A549 (cell line): ENCODE measurements around the gene CCDC12.

ENCODE experiments used
- BHLHE40 ChIP-seq: IDR thresholded peaks from 2 replicates; pipeline ENCODE4 v1.6.1; 2012; ENCODE audit warnings: low read depth, low read length, inconsistent platforms
- CBX2 ChIP-seq: fragments of 200-600 bp; sonication (generic); IDR thresholded peaks from 2 replicates; pipeline ENCODE4 v1.6.1; 2016; ENCODE audit warnings: low read depth, mild to moderate bottlenecking, borderline replicate concordance
- CHD2 ChIP-seq: fragments of 150-350 bp; IDR thresholded peaks from 2 replicates; pipeline ENCODE4 v1.6.1; 2014; ENCODE audit warnings: low read length; ENCODE audit not compliant: partially characterized antibody
- MAZ ChIP-seq: fragments of 150-350 bp; IDR thresholded peaks from 2 replicates; pipeline ENCODE4 v1.6.1; 2014; ENCODE audit warnings: antibody characterized with exemption, low read depth, low read length, borderline replicate concordance
- NPAS2 ChIP-seq: fragments of 250-450 bp; sonication (Bioruptor Pico); IDR thresholded peaks from 2 replicates; pipeline ENCODE4 v1.8.0; 2022; ENCODE audit warnings: mild to moderate bottlenecking, moderate library complexity, borderline replicate concordance
- POLR2A ChIP-seq: IDR thresholded peaks from 2 replicates; pipeline ENCODE4 v1.6.1; 2012; ENCODE audit warnings: mild to moderate bottlenecking, low read length
- RAD21 ChIP-seq, 2 experiments: fragments of >200 bp in 1 of 2; sonication (Bioruptor Twin) in 1 of 2; formaldehyde crosslinking in 1 of 2; IDR thresholded peaks in 1 of 2; conservative IDR thresholded peaks in 1 of 2; 2 replicates in 1 of 2; 3 replicates in 1 of 2; pipeline ENCODE4 v1.6.1; 2012 to 2018; ENCODE audit warnings: inconsistent platforms in 1 of 2
- SREBF2 ChIP-seq: fragments of 450-650 bp; IDR thresholded peaks from 2 replicates; pipeline ENCODE4 v1.6.1; 2014; ENCODE audit warnings: mild to moderate bottlenecking, moderate library complexity
- TF ChIP-seq, protein P1 (sequence below): fragments of >200 bp; sonication (Bioruptor Twin); formaldehyde crosslinking; IDR thresholded peaks from 3 replicates; pipeline ENCODE4 v1.5.1; 2016
- TF ChIP-seq, protein P2 (sequence below): fragments of 150-350 bp; IDR thresholded peaks from 2 replicates; pipeline ENCODE4 v1.6.1; 2014; ENCODE audit warnings: low read depth, mild to moderate bottlenecking, low read length
- TF ChIP-seq, protein P3 (sequence below): fragments of 250-450 bp; sonication (Bioruptor Pico); IDR thresholded peaks from 2 replicates; pipeline ENCODE4 v1.5.0; 2021; ENCODE audit warnings: mild to moderate bottlenecking, moderate library complexity, borderline replicate concordance

DNA sequence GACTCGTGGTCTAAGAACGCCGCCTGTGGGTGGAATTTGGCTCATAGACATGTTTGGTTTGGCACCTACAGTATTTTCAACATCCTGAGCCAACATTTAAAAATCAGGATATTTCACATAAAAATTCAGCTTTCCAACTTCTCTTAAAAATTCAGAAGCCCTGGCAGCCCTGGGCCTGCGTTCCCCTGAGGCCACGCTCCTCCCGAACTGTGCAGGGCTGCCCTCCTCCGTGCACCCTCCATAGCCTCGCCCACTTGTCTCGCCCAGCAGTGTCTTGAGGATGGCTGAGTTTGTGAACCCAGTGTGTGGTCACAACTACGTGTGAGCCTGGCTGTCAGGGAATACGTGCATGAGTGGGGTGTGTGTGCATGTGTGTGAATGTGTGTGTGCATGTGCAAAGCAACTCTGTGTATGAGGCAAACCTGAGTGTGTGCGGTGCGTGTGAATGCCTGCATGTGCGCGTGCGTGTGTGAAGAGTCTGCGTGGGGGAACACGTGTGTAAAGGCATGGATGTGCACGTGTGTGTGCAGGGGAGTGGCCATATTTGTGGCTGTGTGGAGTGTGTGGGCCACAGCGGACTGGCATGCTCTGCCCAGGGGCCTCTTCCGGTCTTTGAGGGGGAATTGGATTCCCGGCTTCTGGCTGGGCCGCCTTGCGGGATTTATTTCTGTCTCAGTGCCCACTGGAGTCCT lies 68.1 kb downstream of the CCDC12 start:
- TF ChIP-seq POLR2A, result no peak
- no peak for TF ChIP-seq CHD2
- TF ChIP-seq MAZ, result no peak
- TF ChIP-seq, protein P1, sequence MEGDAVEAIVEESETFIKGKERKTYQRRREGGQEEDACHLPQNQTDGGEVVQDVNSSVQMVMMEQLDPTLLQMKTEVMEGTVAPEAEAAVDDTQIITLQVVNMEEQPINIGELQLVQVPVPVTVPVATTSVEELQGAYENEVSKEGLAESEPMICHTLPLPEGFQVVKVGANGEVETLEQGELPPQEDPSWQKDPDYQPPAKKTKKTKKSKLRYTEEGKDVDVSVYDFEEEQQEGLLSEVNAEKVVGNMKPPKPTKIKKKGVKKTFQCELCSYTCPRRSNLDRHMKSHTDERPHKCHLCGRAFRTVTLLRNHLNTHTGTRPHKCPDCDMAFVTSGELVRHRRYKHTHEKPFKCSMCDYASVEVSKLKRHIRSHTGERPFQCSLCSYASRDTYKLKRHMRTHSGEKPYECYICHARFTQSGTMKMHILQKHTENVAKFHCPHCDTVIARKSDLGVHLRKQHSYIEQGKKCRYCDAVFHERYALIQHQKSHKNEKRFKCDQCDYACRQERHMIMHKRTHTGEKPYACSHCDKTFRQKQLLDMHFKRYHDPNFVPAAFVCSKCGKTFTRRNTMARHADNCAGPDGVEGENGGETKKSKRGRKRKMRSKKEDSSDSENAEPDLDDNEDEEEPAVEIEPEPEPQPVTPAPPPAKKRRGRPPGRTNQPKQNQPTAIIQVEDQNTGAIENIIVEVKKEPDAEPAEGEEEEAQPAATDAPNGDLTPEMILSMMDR, result no peak
- TF ChIP-seq, protein P2, sequence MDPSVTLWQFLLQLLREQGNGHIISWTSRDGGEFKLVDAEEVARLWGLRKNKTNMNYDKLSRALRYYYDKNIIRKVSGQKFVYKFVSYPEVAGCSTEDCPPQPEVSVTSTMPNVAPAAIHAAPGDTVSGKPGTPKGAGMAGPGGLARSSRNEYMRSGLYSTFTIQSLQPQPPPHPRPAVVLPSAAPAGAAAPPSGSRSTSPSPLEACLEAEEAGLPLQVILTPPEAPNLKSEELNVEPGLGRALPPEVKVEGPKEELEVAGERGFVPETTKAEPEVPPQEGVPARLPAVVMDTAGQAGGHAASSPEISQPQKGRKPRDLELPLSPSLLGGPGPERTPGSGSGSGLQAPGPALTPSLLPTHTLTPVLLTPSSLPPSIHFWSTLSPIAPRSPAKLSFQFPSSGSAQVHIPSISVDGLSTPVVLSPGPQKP, result no peak
- TF ChIP-seq RAD21 (conservative IDR thresholded peaks at IDR 0.05 in 1 of 2, IDR thresholded peaks at IDR 0.05 in 1 of 2), result peak in 1 of 2 experiments; percentile 41; a peak in 1 of 5 replicates
- TF ChIP-seq NPAS2 (CRISPR knock-in tag), result no peak
- TF ChIP-seq SREBF2, result no peak
- TF ChIP-seq CBX2, result no peak
- no peak for TF ChIP-seq BHLHE40
- TF ChIP-seq, protein P3, sequence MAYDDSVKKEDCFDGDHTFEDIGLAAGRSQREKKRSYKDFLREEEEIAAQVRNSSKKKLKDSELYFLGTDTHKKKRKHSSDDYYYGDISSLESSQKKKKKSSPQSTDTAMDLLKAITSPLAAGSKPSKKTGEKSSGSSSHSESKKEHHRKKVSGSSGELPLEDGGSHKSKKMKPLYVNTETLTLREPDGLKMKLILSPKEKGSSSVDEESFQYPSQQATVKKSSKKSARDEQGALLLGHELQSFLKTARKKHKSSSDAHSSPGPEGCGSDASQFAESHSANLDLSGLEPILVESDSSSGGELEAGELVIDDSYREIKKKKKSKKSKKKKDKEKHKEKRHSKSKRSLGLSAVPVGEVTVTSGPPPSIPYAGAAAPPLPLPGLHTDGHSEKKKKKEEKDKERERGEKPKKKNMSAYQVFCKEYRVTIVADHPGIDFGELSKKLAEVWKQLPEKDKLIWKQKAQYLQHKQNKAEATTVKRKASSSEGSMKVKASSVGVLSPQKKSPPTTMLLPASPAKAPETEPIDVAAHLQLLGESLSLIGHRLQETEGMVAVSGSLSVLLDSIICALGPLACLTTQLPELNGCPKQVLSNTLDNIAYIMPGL (CRISPR knock-in tag), result no peak
